H1 (cell line): Measurements from ENCODE around the gene ANKRD12. TPM values are rescaled to one million over a fixed set of nuclear protein-coding genes. Genes with fewer than 3 reads are reported as not detected.

Experiments used
- CHD1 ChIP-seq: IDR thresholded peaks from 2 replicates; pipeline ENCODE4 v1.6.1; 2012; ENCODE audit warnings: low read depth, low read length, improper control_type of control experiment
- CHD7 ChIP-seq: fragments of 300-600 bp; sonication (generic); IDR thresholded peaks from 2 replicates; pipeline ENCODE4 v1.7.1; 2012; ENCODE audit warnings: low read length, moderate library complexity, mild to moderate bottlenecking, inconsistent platforms; ENCODE audit not compliant: insufficient replicate concordance
- RFX5 ChIP-seq: IDR thresholded peaks from 2 replicates; pipeline ENCODE4 v1.6.1; 2011; ENCODE audit warnings: low read depth, low read length, improper control_type of control experiment, borderline replicate concordance
- TEAD4 ChIP-seq: IDR thresholded peaks from 2 replicates; pipeline ENCODE4 v1.6.1; 2012; ENCODE audit warnings: low read depth, low read length, inconsistent platforms, mixed read lengths
- polyA plus RNA-seq, 7 experiments: library from polyadenylated mRNA; depleted of rRNA in 3 of 7; stranded (reverse) in 5 of 7; unstranded in 2 of 7; fragments of >200 nt in 5 of 7; fragments of 200-250 nt in 2 of 7; gene quantifications; 1 replicate in 5 of 7; 2 replicates in 1 of 7; 4 replicates in 1 of 7; pipeline versions ENCODE4 v1.2.1 to v1.2.3, GENCODE V29; 2011 to 2013; ENCODE audit warnings: missing spikeins in 2 of 7, mixed read lengths in 2 of 7
- total RNA-seq: library from RNA; stranded (reverse); fragmentation: NEBNext Ultra II Directional; extraction: Animal tissue kit (Norgen Biotek cat#: 25700); gene quantifications from 2 replicates; pipeline ENCODE4 v1.2.1, GENCODE V29; 2021

The ANKRD12 gene
- total and polyA plus RNA-seq, 2 of the 8 experiments (the other 6 are each of a cell fraction or from before 2014, with no cell fraction given) = 2.6 to 37.9 TPM

- TF ChIP-seq CHD7 (no peak), RFX5 (no peak), CHD1 (no peak), TEAD4 (no peak)
Measured at GRCh38 chr18:9322744-9323143, 186.2 kb downstream of the ANKRD12 start (continued).
